ENCODE measurements around the gene FAM219A.

DNA sequence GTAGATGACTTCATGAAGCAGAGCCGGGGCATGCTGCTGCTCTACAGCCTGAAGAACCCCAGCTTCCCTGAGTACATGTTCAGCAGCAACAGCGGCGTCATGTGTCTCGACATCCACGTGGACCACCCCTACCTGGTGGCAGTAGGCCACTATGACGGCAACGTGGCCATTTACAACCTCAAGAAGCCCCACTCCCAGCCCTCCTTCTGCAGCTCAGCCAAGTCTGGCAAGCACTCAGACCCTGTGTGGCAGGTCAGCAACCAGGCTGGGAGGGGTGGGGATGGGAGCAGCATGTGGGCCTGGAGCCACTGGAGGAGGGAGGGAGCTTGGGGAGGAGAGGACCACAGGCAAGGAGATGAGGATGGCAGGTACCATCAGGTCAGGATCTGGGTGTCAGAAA lies 48.3 kb upstream of the FAM219A start:
- TF ChIP-seq YY1 (IDR thresholded peaks at IDR 0.05; ENCODE audit: insufficient read depth, insufficient read length): no peak
- TF ChIP-seq ZNF274 (IDR thresholded peaks at IDR 0.05; ENCODE audit: low read depth, low read length): no peak
- TF ChIP-seq SUZ12 (IDR thresholded peaks at IDR 0.05; ENCODE audit: extremely low read depth, insufficient read depth, insufficient read length): no peak
